Omental fat pad (tissue), 4 donors: ENCODE data around the gene DNM1L. TPM values are rescaled to one million over a fixed set of nuclear protein-coding genes. Genes with fewer than 3 reads are reported as not detected.

ENCODE experiments used
- ATAC-seq: fragments of 150-250 bp; one replicate; pipeline ENCODE4 v1.9.1; 2016; ENCODE audit warnings: mild to moderate bottlenecking, moderate library complexity; ENCODE audit not compliant: low FRiP score
- DNase-seq: peaks from one replicate; pipeline ENCODE4 v3.0.0-alpha.2; 2019; ENCODE audit warnings: low spot score
- small RNA-seq: library from RNA; depleted of rRNA; stranded (forward); fragments of <200 nt; gene quantifications from one replicate; pipeline ENCODE3, GENCODE V24; 2016
- total RNA-seq, 4 donors: library from RNA; depleted of rRNA; stranded (reverse); fragments of >200 nt; gene quantifications; one replicate each; pipeline ENCODE4 v1.1.0, GENCODE V29; 2016
- TF ChIP-seq, protein P1 (sequence below), 3 donors: fragments of 450-650 bp; IDR thresholded peaks; one replicate each; pipeline ENCODE4 v1.5.1; 2016 to 2017; ENCODE audit warnings: antibody characterized with exemption in 3 of 3, mild to moderate bottlenecking in 3 of 3, moderate library complexity in 2 of 3

DNM1L gene
- total RNA-seq, 4 donors from 2014 or later = 44.7 to 87.4 (median 59.8) TPM

DNA sequence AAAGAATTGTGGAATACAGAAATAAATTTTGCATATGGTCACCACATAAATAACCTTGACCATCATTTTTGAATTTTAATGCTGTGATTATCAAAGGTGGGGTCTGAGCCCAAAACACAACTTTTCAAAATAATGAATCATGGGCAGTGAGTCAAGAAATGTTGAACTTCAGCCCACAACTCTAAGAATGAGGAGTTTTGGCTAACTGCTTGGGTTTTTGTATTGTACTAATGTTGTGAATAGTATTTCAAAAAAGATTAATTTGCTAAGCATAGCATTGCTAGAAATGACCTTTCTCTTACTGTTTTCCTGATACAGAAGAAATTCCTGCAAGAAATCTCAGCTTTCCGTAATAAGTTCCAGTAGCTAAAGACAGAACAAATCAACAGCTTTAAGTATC is 101.0 kb downstream of the DNM1L start:
- peak; percentile 66 for ATAC-seq
- TF ChIP-seq, protein P1, sequence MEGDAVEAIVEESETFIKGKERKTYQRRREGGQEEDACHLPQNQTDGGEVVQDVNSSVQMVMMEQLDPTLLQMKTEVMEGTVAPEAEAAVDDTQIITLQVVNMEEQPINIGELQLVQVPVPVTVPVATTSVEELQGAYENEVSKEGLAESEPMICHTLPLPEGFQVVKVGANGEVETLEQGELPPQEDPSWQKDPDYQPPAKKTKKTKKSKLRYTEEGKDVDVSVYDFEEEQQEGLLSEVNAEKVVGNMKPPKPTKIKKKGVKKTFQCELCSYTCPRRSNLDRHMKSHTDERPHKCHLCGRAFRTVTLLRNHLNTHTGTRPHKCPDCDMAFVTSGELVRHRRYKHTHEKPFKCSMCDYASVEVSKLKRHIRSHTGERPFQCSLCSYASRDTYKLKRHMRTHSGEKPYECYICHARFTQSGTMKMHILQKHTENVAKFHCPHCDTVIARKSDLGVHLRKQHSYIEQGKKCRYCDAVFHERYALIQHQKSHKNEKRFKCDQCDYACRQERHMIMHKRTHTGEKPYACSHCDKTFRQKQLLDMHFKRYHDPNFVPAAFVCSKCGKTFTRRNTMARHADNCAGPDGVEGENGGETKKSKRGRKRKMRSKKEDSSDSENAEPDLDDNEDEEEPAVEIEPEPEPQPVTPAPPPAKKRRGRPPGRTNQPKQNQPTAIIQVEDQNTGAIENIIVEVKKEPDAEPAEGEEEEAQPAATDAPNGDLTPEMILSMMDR (IDR thresholded peaks at IDR 0.05) = no peak
- no peak for DNase-seq

DNA sequence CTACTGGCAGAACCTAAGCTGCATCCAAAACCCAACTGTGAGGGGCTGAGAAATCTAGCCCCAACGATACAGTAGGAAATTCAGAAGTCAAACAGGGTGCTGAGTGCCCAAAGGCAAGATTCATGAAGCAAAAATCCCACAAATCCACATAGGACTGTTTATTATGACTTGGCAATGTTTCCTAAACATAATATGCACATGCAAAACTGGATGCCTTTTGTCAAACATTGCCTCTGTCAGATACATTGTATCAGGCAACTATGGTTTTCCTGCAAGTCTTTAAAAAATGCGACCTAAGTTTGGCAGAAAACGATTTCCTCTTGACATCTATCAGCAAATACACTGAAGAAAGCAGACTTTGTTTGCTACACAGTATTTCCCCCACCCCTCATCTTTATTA is 103.9 kb downstream of the DNM1L start:
- TF ChIP-seq, protein P1 (IDR thresholded peaks at IDR 0.05) = no peak
- DNase-seq (no peak), ATAC-seq (no peak)

DNA sequence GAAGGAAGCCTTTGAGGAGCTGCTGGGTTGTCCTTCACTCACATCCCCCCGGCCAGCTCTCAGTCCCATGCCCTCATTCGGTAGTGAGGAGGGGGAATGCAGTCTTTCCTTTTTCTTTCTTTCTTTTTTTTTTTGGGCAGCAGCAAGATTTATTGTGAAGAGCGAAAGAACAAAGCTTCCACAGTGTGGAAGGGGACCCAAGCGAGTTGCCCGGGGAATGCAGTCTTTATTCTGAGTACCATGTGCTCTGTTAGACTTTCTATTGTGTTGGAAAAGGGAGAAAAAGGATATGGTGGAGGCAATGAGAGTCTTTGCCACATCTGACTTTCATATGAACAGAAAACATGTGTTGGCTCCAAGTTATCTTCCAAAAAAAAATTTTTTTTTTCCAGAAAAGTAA is 106.5 kb downstream of the DNM1L start:
- TF ChIP-seq, protein P1 (IDR thresholded peaks at IDR 0.05) = no peak
- ATAC-seq = no peak
- no peak for DNase-seq

DNA sequence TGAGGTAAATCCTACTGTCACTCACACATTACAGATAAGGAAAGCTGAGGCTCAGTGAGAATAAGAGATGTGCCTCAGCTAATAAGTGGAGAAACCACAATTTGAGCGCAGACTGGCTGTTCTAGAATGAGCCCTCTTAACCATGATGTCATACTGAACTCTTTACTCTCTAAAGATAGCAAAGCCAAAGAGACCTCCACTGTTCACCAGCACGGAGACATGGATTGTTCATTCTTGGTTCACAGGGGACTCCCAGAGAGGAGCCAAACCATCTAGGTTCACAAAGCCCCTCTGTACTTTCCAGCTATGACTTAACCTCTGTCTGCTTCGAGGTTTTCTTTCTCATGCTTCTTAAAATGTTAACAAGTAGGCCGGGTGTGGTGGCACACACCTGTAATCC is 109.3 kb downstream of the DNM1L start:
- TF ChIP-seq, protein P1 (IDR thresholded peaks at IDR 0.05) = no peak
- no peak for ATAC-seq
- no peak for DNase-seq

DNA sequence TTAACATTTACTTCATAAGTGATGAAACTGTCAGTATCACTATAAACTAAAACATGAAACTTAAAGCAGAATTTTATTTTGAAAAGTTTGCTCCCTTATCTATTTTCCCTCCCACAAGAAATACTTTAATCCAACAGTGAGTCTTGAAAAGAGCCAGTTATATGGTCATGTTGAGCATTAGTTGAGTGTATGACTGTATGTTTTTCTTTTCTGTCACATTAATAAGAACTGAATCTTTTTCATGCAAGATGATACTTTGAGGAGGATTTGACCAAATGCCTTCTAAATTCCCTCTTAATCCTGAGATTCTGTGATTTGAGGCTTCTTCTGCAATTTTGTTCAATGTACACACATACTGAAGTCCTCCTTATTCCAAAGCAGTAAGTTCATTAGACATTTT is 110.3 kb downstream of the DNM1L start:
- no peak for DNase-seq
- TF ChIP-seq, protein P1 (IDR thresholded peaks at IDR 0.05) = no peak
- ATAC-seq = no peak

DNA sequence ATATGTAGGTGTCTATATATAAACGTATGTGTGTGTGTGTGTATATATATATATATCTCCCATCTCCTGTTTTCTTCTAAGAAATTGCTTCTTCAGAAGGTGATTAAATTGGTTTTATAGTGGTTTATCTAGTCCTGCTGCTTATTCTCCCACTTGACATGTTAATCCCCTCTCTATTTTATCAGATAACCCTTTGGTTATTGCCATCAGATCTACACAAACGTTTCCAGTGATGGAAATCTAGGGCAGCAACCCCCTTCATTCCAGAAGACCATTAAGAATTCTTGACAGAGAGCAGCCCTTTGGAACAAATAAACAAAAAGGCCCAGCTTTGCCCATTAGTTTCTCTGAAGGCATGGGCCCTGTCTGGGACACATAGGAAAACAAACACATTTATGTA is 110.8 kb downstream of the DNM1L start:
- no peak for ATAC-seq
- TF ChIP-seq, protein P1 (IDR thresholded peaks at IDR 0.05) = no peak

DNA sequence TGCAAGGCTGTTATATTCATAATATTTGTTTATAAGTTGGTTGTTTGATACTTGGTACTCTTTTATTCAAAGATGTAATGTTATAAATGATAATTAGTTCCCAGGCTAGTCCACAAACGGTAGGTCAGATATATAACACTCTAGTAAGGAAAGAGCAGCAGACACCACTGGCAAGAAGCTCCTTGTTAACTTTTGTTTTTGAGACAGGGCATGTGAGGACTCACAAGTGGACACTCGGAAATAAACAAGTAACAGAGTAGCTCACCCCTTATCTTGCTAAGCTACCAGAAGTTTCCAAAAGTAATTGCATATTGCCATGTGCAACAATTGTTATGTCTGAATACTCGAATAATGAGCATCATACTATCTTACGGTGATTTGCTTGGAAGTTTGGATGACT is 115.2 kb downstream of the DNM1L start:
- DNase-seq (no peak), ATAC-seq (no peak)
- TF ChIP-seq, protein P1 (IDR thresholded peaks at IDR 0.05) = no peak

More for the DNA sequence above, 110.8 kb downstream of the DNM1L start:
- no peak for DNase-seq

Small RNAs within 50 kb of the gene (small RNA-seq; reads per million reads assigned to genes)
- gene RF00019 = not detected

Other genes starting within 250 kb of the DNM1L start
- gene YARS2, start 76.6 kb downstream of the DNM1L start, total RNA-seq = 10 to 100 TPM; 19.9 to 23.1 (median 22.2) TPM
- 10 to 100 TPM in 3 of 4 donors, 1 to 10 TPM in 1; 3.9 to 24.8 (median 14.7) TPM for gene PKP2, start 217.5 kb downstream of the DNM1L start, total RNA-seq